CD4-positive, alpha-beta T cell (primary cell): ENCODE data around the gene COG2. TPM values are rescaled to one million over a fixed set of nuclear protein-coding genes. Genes with fewer than 3 reads are reported as not detected.

Experiments
- ATAC-seq: fragments of 200-7000 bp; cut with Tn5 transposase; one replicate; pipeline ENCODE4 v1.10.0; 2022; ENCODE audit warnings: mild to moderate bottlenecking; ENCODE audit not compliant: poor library complexity
- CTCF ChIA-PET: fragments of 350-600 bp; sonication (Branson Sonifier 250); formaldehyde crosslinking; loops from one replicate; lab custom pipeline; 2021; ENCODE audit warnings: antibody characterized with exemption, inconsistent platforms; lab: Charles Lee
- POLR2A ChIA-PET: fragments of 350-600 bp; sonication (Branson Sonifier 250); formaldehyde crosslinking; loops from one replicate; lab custom pipeline; 2021; ENCODE audit warnings: antibody characterized with exemption, inconsistent platforms; lab: Charles Lee
- DNase-seq, 14 experiments: peaks; one replicate each; pipeline ENCODE4 v3.0.0-alpha.2; 2013 to 2020; ENCODE audit warnings: mixed read lengths in 2 of 14
- H3K27ac ChIP-seq, 2 donors: one replicate each; pipeline versions ENCODE4 v1.5.1 to v1.7.0; 2013; ENCODE audit warnings: low read length in 2 of 2, low read depth in 1 of 2, mild to moderate bottlenecking in 1 of 2
- H3K27me3 ChIP-seq, 2 experiments: 1 replicate in 1 of 2; 2 replicates in 1 of 2; pipeline versions ENCODE4 v1.6.1 to v1.7.0; 2013; ENCODE audit warnings: low read length in 2 of 2, control low read depth in 1 of 2, mild to moderate bottlenecking in 1 of 2, moderate library complexity in 1 of 2; ENCODE audit not compliant: insufficient read depth in 2 of 2, control insufficient read depth in 1 of 2
- H3K36me3 ChIP-seq: one replicate; pipeline ENCODE4 v1.6.1; 2013; ENCODE audit warnings: low read length, control low read depth; ENCODE audit not compliant: insufficient read depth
- H3K4me1 ChIP-seq: one replicate; pipeline ENCODE4 v1.6.1; 2013; ENCODE audit warnings: low read length, control low read depth; ENCODE audit not compliant: insufficient read depth
- H3K4me3 ChIP-seq: one replicate; pipeline ENCODE4 v1.5.1; 2013; ENCODE audit warnings: mild to moderate bottlenecking, low read length, moderate library complexity
- H3K9me3 ChIP-seq, 2 experiments: 1 replicate in 1 of 2; 2 replicates in 1 of 2; pipeline versions ENCODE4 v1.6.1 to v1.7.0; 2013; ENCODE audit warnings: low read length in 2 of 2, mild to moderate bottlenecking in 2 of 2, control low read depth in 1 of 2, moderate library complexity in 1 of 2; ENCODE audit not compliant: control insufficient read depth in 1 of 2, insufficient read depth in 1 of 2
- H3K27ac Mint-ChIP-seq: one replicate; pipeline ENCODE4 v1.8.0; 2020; ENCODE audit warnings: mixed read lengths
- H3K27me3 Mint-ChIP-seq: one replicate; pipeline ENCODE4 v1.8.0; 2021; ENCODE audit warnings: mixed read lengths
- H3K36me3 Mint-ChIP-seq: one replicate; pipeline ENCODE4 v1.8.0; 2021; ENCODE audit warnings: low read depth, mixed read lengths
- H3K4me1 Mint-ChIP-seq: one replicate; pipeline ENCODE4 v1.8.0; 2021; ENCODE audit warnings: low read depth, mixed read lengths
- H3K4me3 Mint-ChIP-seq: one replicate; pipeline ENCODE4 v1.8.0; 2020; ENCODE audit warnings: mild to moderate bottlenecking, mixed read lengths
- H3K9me3 Mint-ChIP-seq: one replicate; pipeline ENCODE4 v1.8.0; 2020; ENCODE audit warnings: mixed read lengths
- CTCF ChIP-seq: fragments of 200-600 bp; IDR thresholded peaks from one replicate; pipeline ENCODE4 v1.8.0; 2022; ENCODE audit warnings: antibody characterized with exemption, mild to moderate bottlenecking
- intact Hi-C, 2 experiments: fragments of 100-400 bp; cut with DNase I in 1 of 2; cut with micrococcal nuclease in 1 of 2; formaldehyde crosslinking; loops; one replicate each; pipeline versions ENCODE4 v1.15.1 to v1.9.0; 2023 to 2025; cut with DNase I, micrococcal nuclease
- total RNA-seq, 174 experiments: library from RNA in 2 of 174; stranded (reverse) in 2 of 174; gene quantifications; one replicate each; pipeline ENCODE4 v1.2.3 and lab custom pipeline; 2021 to 2026

The COG2 gene
- total RNA-seq, 2 experiments from 2014 or later = 17.3 to 21.4 TPM

DNA sequence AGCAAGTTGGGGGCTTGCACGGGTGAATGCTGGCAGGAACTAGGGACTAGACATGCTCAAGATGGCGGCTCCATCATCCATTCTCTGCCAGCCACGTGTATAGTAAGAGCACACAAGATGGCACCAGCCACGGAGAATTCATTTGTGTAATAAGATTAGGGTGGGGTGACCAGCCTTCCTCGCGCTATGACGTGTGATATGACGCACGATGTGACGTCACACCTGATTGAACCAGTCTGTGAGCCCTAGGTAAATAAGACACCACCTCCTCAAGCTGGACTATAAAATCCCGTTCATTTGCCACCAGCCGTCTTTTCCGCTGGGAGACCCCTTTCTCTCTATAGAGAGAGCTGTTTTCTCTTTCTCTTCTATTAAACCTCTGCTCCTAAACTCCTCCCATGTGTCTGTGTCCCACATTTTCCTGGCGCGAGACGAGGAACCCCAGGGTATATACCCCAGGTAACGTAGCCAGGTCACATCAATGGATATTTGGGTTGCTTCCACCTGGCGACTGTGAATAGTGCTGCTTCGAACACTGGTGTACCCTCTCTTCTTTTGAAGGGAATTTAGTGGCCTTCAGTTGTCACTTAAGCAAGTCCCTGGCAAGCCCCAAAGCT lies 18.1 kb upstream of the COG2 start:
- TF ChIP-seq CTCF = no peak
- Mint-ChIP-seq H3K4me3 (no peak overlapping the region), H3K36me3 (no peaks in the 10 kb centered on the region), H3K27me3 (peaks cover 34% of the 10 kb centered on the region), H3K4me1 (no peaks in the 10 kb centered on the region), H3K9me3 (no peaks in the 10 kb centered on the region), H3K27ac (no peak overlapping the region)
- Histone ChIP-seq H3K36me3 (no peaks in the 10 kb centered on the region), H3K9me3 (no peaks in the 10 kb centered on the region), H3K4me3 (no peak overlapping the region), H3K27me3 (peaks cover 0 to 2% of the 10 kb centered on the region in 2 experiments), H3K27ac (no peak overlapping the region), H3K4me1 (no peaks in the 10 kb centered on the region)
- DNase-seq (no peak), ATAC-seq (no peak)
- POLR2A ChIA-PET = no interaction called here
- CTCF ChIA-PET = no interaction called here
- intact Hi-C loops = no loop called here

DNA sequence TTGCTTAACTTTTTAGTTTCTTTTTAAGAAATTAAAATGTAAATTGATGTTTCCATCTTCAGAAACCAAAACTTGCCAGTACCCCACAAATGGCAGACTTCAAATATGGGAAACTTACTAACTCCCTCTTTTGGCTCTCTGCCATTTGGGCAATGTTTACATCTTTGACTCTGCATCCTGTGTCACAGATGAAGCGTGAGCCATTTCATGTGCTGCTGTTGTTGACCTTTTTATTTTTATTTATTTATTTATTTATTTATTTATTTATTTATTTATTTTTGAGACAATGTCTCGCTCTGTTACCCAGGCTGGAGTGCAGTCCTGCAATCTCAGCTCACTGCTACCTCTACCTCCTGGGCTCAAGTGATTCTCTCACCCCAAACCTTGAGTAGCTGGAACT lies 16.0 kb upstream of the COG2 start:
- no peak for ATAC-seq

GRCh38 chr1:230627767-230628166 lies 14.5 kb upstream of the COG2 start:
- ATAC-seq = no peak
- H3K27me3 Mint-ChIP-seq = peaks cover 11% of the 10 kb centered on the region

More for the DNA sequence above, 16.0 kb upstream of the COG2 start:
- Histone ChIP-seq H3K4me1 (no peaks in the 10 kb centered on the region), H3K27ac (no peak overlapping the region), H3K4me3 (no peak overlapping the region), H3K9me3 (no peaks in the 10 kb centered on the region), H3K27me3 (peaks cover 0 to 2% of the 10 kb centered on the region in 2 experiments), H3K36me3 (no peaks in the 10 kb centered on the region)
- H3K9me3 Mint-ChIP-seq = no peaks in the 10 kb centered on the region
- CTCF ChIA-PET = no interaction called here
- H3K27me3 Mint-ChIP-seq = peaks cover 26% of the 10 kb centered on the region
- intact Hi-C loops = no loop called here
- DNase-seq = no peak
- POLR2A ChIA-PET = no interaction called here
- H3K4me3 Mint-ChIP-seq = no peak overlapping the region
- no peak overlapping the region for H3K27ac Mint-ChIP-seq
- TF ChIP-seq CTCF = no peak
- no peaks in the 10 kb centered on the region for H3K4me1 Mint-ChIP-seq
- H3K36me3 Mint-ChIP-seq = no peaks in the 10 kb centered on the region

More at GRCh38 chr1:230627767-230628166, 14.5 kb upstream of the COG2 start:
- Histone ChIP-seq H3K4me3 (no peak overlapping the region), H3K4me1 (no peaks in the 10 kb centered on the region), H3K27me3 (peaks cover 0 to 2% of the 10 kb centered on the region in 2 experiments), H3K27ac (no peak overlapping the region), H3K9me3 (no peaks in the 10 kb centered on the region), H3K36me3 (no peaks in the 10 kb centered on the region)
- H3K9me3 Mint-ChIP-seq = no peaks in the 10 kb centered on the region
- POLR2A ChIA-PET = no interaction called here
- H3K4me3 Mint-ChIP-seq = no peak overlapping the region
- intact Hi-C loops = no loop called here
- no peak for TF ChIP-seq CTCF
- CTCF ChIA-PET = no interaction called here
- no peak for DNase-seq
- no peak overlapping the region for H3K27ac Mint-ChIP-seq
- H3K36me3 Mint-ChIP-seq = no peaks in the 10 kb centered on the region
- no peaks in the 10 kb centered on the region for H3K4me1 Mint-ChIP-seq
